HFFc6 (cell line): ENCODE data around the gene GPANK1. TPM values are rescaled to one million over a fixed set of nuclear protein-coding genes. Genes with fewer than 3 reads are reported as not detected.
A peak's percentile ranks its signal among the peaks of the same experiment; 100 is the strongest.

ENCODE experiments used
- DNase-seq: peaks from one replicate; pipeline ENCODE4 v3.0.0-alpha.2; 2018
- H3K27ac Mint-ChIP-seq: 2 replicates; pipeline ENCODE4 v1.8.0; 2020; ENCODE audit warnings: mild to moderate bottlenecking, mixed read lengths
- H3K27me3 Mint-ChIP-seq: 2 replicates; pipeline ENCODE4 v1.8.0; 2021; ENCODE audit warnings: mild to moderate bottlenecking, moderate library complexity, mixed read lengths; ENCODE audit not compliant: insufficient read depth
- H3K36me3 Mint-ChIP-seq: 2 replicates; pipeline ENCODE4 v1.8.0; 2021; ENCODE audit warnings: low read depth, mixed read lengths
- H3K4me1 Mint-ChIP-seq: 2 replicates; pipeline ENCODE4 v1.8.0; 2020; ENCODE audit warnings: low read depth, mixed read lengths
- H3K4me3 Mint-ChIP-seq: 2 replicates; pipeline ENCODE4 v1.8.0; 2020; ENCODE audit warnings: mild to moderate bottlenecking, moderate library complexity, mixed read lengths
- H3K9me3 Mint-ChIP-seq: 2 replicates; pipeline ENCODE4 v1.8.0; 2020; ENCODE audit warnings: mild to moderate bottlenecking, mixed read lengths
- CTCF ChIP-seq: fragments of 200-600 bp; sonication (generic); IDR thresholded peaks from 2 replicates; pipeline ENCODE4 v1.5.0; 2021; ENCODE audit warnings: antibody characterized with exemption, mild to moderate bottlenecking
- total RNA-seq, 6 experiments: library from RNA; stranded (reverse); fragmentation: NEBNext Ultra II Directional; extraction: Animal tissue kit (Norgen Biotek cat#: 25700); gene quantifications; 2 replicates in 1 of 6; 3 replicates in 5 of 6; pipeline ENCODE4 v1.2.3, GENCODE V29; 2021

GPANK1 gene
- total RNA-seq, 6 experiments from 2014 or later = 11.6 to 14.9 (median 13.0) TPM

GRCh38 chr6:31632279-31632946 is 32.4 kb downstream of the GPANK1 start:
- Mint-ChIP-seq H3K27ac (peak overlapping the region; percentile 90), H3K4me1 (peaks cover 46% of the 10 kb centered on the region), H3K9me3 (no peaks in the 10 kb centered on the region), H3K27me3 (peaks cover 5% of the 10 kb centered on the region), H3K4me3 (peak overlapping the region; percentile 13; the same call in 1 of the 2 replicates), H3K36me3 (peaks cover 57% of the 10 kb centered on the region)
- no peak for TF ChIP-seq CTCF
- no peak for DNase-seq

GRCh38 chr6:31631681-31632278 is 33.0 kb downstream of the GPANK1 start:
- Mint-ChIP-seq H3K27ac (no peak overlapping the region; the same call in 1 of the 2 replicates), H3K27me3 (peaks cover 5% of the 10 kb centered on the region), H3K4me3 (peak overlapping the region; percentile 13; the same call in 1 of the 2 replicates), H3K4me1 (peaks cover 40% of the 10 kb centered on the region), H3K36me3 (peaks cover 57% of the 10 kb centered on the region), H3K9me3 (no peaks in the 10 kb centered on the region)
- DNase-seq = no peak
- TF ChIP-seq CTCF = no peak

- H3K9me3 Mint-ChIP-seq = no peaks in the 10 kb centered on the region
- H3K36me3 Mint-ChIP-seq = peaks cover 57% of the 10 kb centered on the region
- peaks cover 40% of the 10 kb centered on the region for H3K4me1 Mint-ChIP-seq
- TF ChIP-seq CTCF = no peak
- peaks cover 5% of the 10 kb centered on the region for H3K27me3 Mint-ChIP-seq
- peak overlapping the region; percentile 61 for H3K27ac Mint-ChIP-seq
- H3K4me3 Mint-ChIP-seq = no peak overlapping the region
- no peak for DNase-seq
Measured at GRCh38 chr6:31631209-31631608, 33.6 kb downstream of the GPANK1 start.

GRCh38 chr6:31630177-31630934 is 34.4 kb downstream of the GPANK1 start:
- Mint-ChIP-seq H3K4me3 (no peak overlapping the region), H3K27me3 (peaks cover 4% of the 10 kb centered on the region), H3K4me1 (peaks cover 34% of the 10 kb centered on the region), H3K36me3 (peaks cover 56% of the 10 kb centered on the region), H3K9me3 (no peaks in the 10 kb centered on the region), H3K27ac (peak overlapping the region; percentile 61)
- DNase-seq = no peak
- no peak for TF ChIP-seq CTCF

- DNase-seq = no peak
- H3K27ac Mint-ChIP-seq = no peak overlapping the region
- peaks cover 4% of the 10 kb centered on the region for H3K27me3 Mint-ChIP-seq
- no peak overlapping the region for H3K4me3 Mint-ChIP-seq
- peaks cover 25% of the 10 kb centered on the region for H3K4me1 Mint-ChIP-seq
- peaks cover 55% of the 10 kb centered on the region for H3K36me3 Mint-ChIP-seq
- H3K9me3 Mint-ChIP-seq = no peaks in the 10 kb centered on the region
- TF ChIP-seq CTCF = no peak
Measured at GRCh38 chr6:31629014-31629413, 35.8 kb downstream of the GPANK1 start.
